Stimulated activated naive CD8-positive, alpha-beta T cell treated with anti-CD3 and anti-CD28 coated beads, Interleukin-15, amount 100 ng/mL, for 72 hours (primary cell): ENCODE data around the gene CDH13.
A peak's percentile ranks its signal among the peaks of the same experiment; 100 is the strongest.

Experiments
- ATAC-seq: fragments of 150-1000 bp; cut with Tn5 transposase; 2 replicates; pipeline ENCODE4 v1.10.0; 2021; ENCODE audit warnings: mild to moderate bottlenecking, moderate library complexity
- DNase-seq, 2 donors: peaks; one replicate each; pipeline ENCODE4 v3.0.0; 2021 to 2022
- H3K27ac Mint-ChIP-seq, 2 donors: one replicate each; pipeline ENCODE4 v1.8.0; 2022; ENCODE audit warnings: mild to moderate bottlenecking in 2 of 2, mixed read lengths in 2 of 2, moderate library complexity in 2 of 2
- H3K27me3 Mint-ChIP-seq: one replicate; pipeline ENCODE4 v1.8.0; 2022; ENCODE audit warnings: mixed read lengths
- H3K4me1 Mint-ChIP-seq: one replicate; pipeline ENCODE4 v1.8.0; 2022; ENCODE audit warnings: mild to moderate bottlenecking, mixed read lengths
- H3K4me3 Mint-ChIP-seq, 2 donors: one replicate each; pipeline ENCODE4 v1.8.0; 2022; ENCODE audit warnings: mild to moderate bottlenecking in 2 of 2, mixed read lengths in 2 of 2, moderate library complexity in 1 of 2
- H3K9me3 Mint-ChIP-seq, 2 donors: one replicate each; pipeline ENCODE4 v1.8.0; 2022; ENCODE audit warnings: mixed read lengths in 2 of 2

CDH13 gene

GRCh38 chr16:83676086-83676485, 1049.3 kb downstream of the CDH13 start:
- Mint-ChIP-seq H3K27me3 (no peaks in the 10 kb centered on the region), H3K27ac (no peak overlapping the region), H3K9me3 (no peaks in the 10 kb centered on the region), H3K4me1 (no peaks in the 10 kb centered on the region), H3K4me3 (no peak overlapping the region)
- ATAC-seq = no peak
- DNase-seq = no peak

GRCh38 chr16:83680980-83681379, 1054.2 kb downstream of the CDH13 start:
- Mint-ChIP-seq H3K4me1 (no peaks in the 10 kb centered on the region), H3K27ac (peak overlapping the region in 1 of 2 donors; percentile 55), H3K27me3 (peaks cover 19% of the 10 kb centered on the region), H3K9me3 (no peaks in the 10 kb centered on the region), H3K4me3 (no peak overlapping the region)
- DNase-seq = no peak
- ATAC-seq = no peak

GRCh38 chr16:83681381-83681956, 1054.7 kb downstream of the CDH13 start:
- H3K9me3 Mint-ChIP-seq = no peaks in the 10 kb centered on the region
- H3K4me1 Mint-ChIP-seq = no peaks in the 10 kb centered on the region
- ATAC-seq = no peak
- H3K4me3 Mint-ChIP-seq = no peak overlapping the region
- no peak overlapping the region for H3K27ac Mint-ChIP-seq
- no peak for DNase-seq
- peaks cover 19% of the 10 kb centered on the region for H3K27me3 Mint-ChIP-seq

GRCh38 chr16:83682116-83682867, 1055.5 kb downstream of the CDH13 start:
- no peak overlapping the region for H3K27ac Mint-ChIP-seq
- no peaks in the 10 kb centered on the region for H3K4me1 Mint-ChIP-seq
- no peak overlapping the region for H3K4me3 Mint-ChIP-seq
- peaks cover 19% of the 10 kb centered on the region for H3K27me3 Mint-ChIP-seq
- DNase-seq (no peak), ATAC-seq (no peak)
- no peaks in the 10 kb centered on the region for H3K9me3 Mint-ChIP-seq

GRCh38 chr16:83682868-83683235, 1056.1 kb downstream of the CDH13 start:
- ATAC-seq (no peak), DNase-seq (no peak)
- Mint-ChIP-seq H3K4me1 (no peaks in the 10 kb centered on the region), H3K27me3 (peaks cover 19% of the 10 kb centered on the region), H3K9me3 (no peaks in the 10 kb centered on the region), H3K4me3 (no peak overlapping the region), H3K27ac (no peak overlapping the region)

GRCh38 chr16:83685615-83686165, 1058.9 kb downstream of the CDH13 start:
- peaks cover 28% of the 10 kb centered on the region for H3K27me3 Mint-ChIP-seq
- no peak overlapping the region for H3K4me3 Mint-ChIP-seq
- no peaks in the 10 kb centered on the region for H3K4me1 Mint-ChIP-seq
- DNase-seq = no peak
- H3K27ac Mint-ChIP-seq = no peak overlapping the region
- no peak for ATAC-seq
- H3K9me3 Mint-ChIP-seq = no peaks in the 10 kb centered on the region

GRCh38 chr16:83686726-83687125, 1060.0 kb downstream of the CDH13 start:
- Mint-ChIP-seq H3K27ac (no peak overlapping the region), H3K4me1 (no peaks in the 10 kb centered on the region), H3K9me3 (no peaks in the 10 kb centered on the region), H3K27me3 (peaks cover 33% of the 10 kb centered on the region), H3K4me3 (no peak overlapping the region)
- DNase-seq (no peak), ATAC-seq (no peak)

GRCh38 chr16:83689385-83689831, 1062.6 kb downstream of the CDH13 start:
- no peaks in the 10 kb centered on the region for H3K9me3 Mint-ChIP-seq
- H3K4me1 Mint-ChIP-seq = no peaks in the 10 kb centered on the region
- ATAC-seq (peak; percentile 68), DNase-seq (no peak)
- peak overlapping the region in 1 of 2 donors; percentile 83 for H3K27ac Mint-ChIP-seq
- peaks cover 27% of the 10 kb centered on the region for H3K27me3 Mint-ChIP-seq
- no peak overlapping the region for H3K4me3 Mint-ChIP-seq

- no peaks in the 10 kb centered on the region for H3K4me1 Mint-ChIP-seq
- H3K27ac Mint-ChIP-seq = no peak overlapping the region
- ATAC-seq = no peak
- DNase-seq = no peak
- no peak overlapping the region for H3K4me3 Mint-ChIP-seq
- H3K27me3 Mint-ChIP-seq = peaks cover 37% of the 10 kb centered on the region
- no peaks in the 10 kb centered on the region for H3K9me3 Mint-ChIP-seq
Measured at GRCh38 chr16:83692224-83692623, 1065.5 kb downstream of the CDH13 start.

- DNase-seq (no peak), ATAC-seq (no peak)
- H3K4me1 Mint-ChIP-seq = no peaks in the 10 kb centered on the region
- H3K4me3 Mint-ChIP-seq = no peak overlapping the region
- H3K27me3 Mint-ChIP-seq = peaks cover 14% of the 10 kb centered on the region
- peaks cover 0 to 8% of the 10 kb centered on the region in 2 donors for H3K9me3 Mint-ChIP-seq
- no peak overlapping the region for H3K27ac Mint-ChIP-seq
Measured at GRCh38 chr16:83698964-83699363, 1072.2 kb downstream of the CDH13 start.

- DNase-seq (no peak), ATAC-seq (no peak)
- H3K27ac Mint-ChIP-seq = no peak overlapping the region
- H3K4me3 Mint-ChIP-seq = no peak overlapping the region
- H3K9me3 Mint-ChIP-seq = peaks cover 0 to 8% of the 10 kb centered on the region in 2 donors
- H3K4me1 Mint-ChIP-seq = no peaks in the 10 kb centered on the region
- H3K27me3 Mint-ChIP-seq = peaks cover 8% of the 10 kb centered on the region
Measured at GRCh38 chr16:83699817-83700216, 1073.0 kb downstream of the CDH13 start.

- H3K4me3 Mint-ChIP-seq = no peak overlapping the region
- no peaks in the 10 kb centered on the region for H3K4me1 Mint-ChIP-seq
- ATAC-seq = no peak
- DNase-seq = no peak
- H3K27me3 Mint-ChIP-seq = peaks cover 8% of the 10 kb centered on the region
- no peak overlapping the region for H3K27ac Mint-ChIP-seq
- peaks cover 0 to 8% of the 10 kb centered on the region in 2 donors for H3K9me3 Mint-ChIP-seq
Measured at GRCh38 chr16:83700918-83701317, 1074.1 kb downstream of the CDH13 start.

GRCh38 chr16:83701494-83701893, 1074.7 kb downstream of the CDH13 start:
- DNase-seq (no peak), ATAC-seq (no peak)
- H3K27ac Mint-ChIP-seq = no peak overlapping the region
- H3K4me1 Mint-ChIP-seq = no peaks in the 10 kb centered on the region
- H3K27me3 Mint-ChIP-seq = peaks cover 7% of the 10 kb centered on the region
- peaks cover 0 to 8% of the 10 kb centered on the region in 2 donors for H3K9me3 Mint-ChIP-seq
- no peak overlapping the region for H3K4me3 Mint-ChIP-seq

GRCh38 chr16:83704656-83705055, 1077.9 kb downstream of the CDH13 start:
- Mint-ChIP-seq H3K27me3 (no peaks in the 10 kb centered on the region), H3K4me3 (no peak overlapping the region), H3K27ac (no peak overlapping the region), H3K4me1 (no peaks in the 10 kb centered on the region), H3K9me3 (peaks cover 0 to 8% of the 10 kb centered on the region in 2 donors)
- ATAC-seq (no peak), DNase-seq (no peak)

- DNase-seq = no peak
- Mint-ChIP-seq H3K27ac (no peak overlapping the region), H3K4me3 (no peak overlapping the region), H3K4me1 (no peaks in the 10 kb centered on the region), H3K9me3 (peaks cover 0 to 8% of the 10 kb centered on the region in 2 donors), H3K27me3 (no peaks in the 10 kb centered on the region)
- ATAC-seq = no peak
Measured at GRCh38 chr16:83705856-83706255, 1079.1 kb downstream of the CDH13 start.

- Mint-ChIP-seq H3K27me3 (no peaks in the 10 kb centered on the region), H3K27ac (no peak overlapping the region), H3K9me3 (peaks cover 0 to 5% of the 10 kb centered on the region in 2 donors), H3K4me3 (no peak overlapping the region), H3K4me1 (no peaks in the 10 kb centered on the region)
- DNase-seq (no peak), ATAC-seq (no peak)
Measured at GRCh38 chr16:83706394-83706793, 1079.6 kb downstream of the CDH13 start.
